Chondrocyte (in vitro differentiated cells): Measurements from ENCODE around the gene TP63. TPM values are rescaled to one million over a fixed set of nuclear protein-coding genes. Genes with fewer than 3 reads are reported as not detected.

Experiments
- DNase-seq: peaks from one replicate; pipeline ENCODE4 v3.0.0; 2021; ENCODE audit warnings: mixed read lengths, low spot score
- H3K27ac Mint-ChIP-seq: one replicate; pipeline ENCODE4 v1.8.0; 2021; ENCODE audit warnings: mild to moderate bottlenecking, moderate library complexity, mixed read lengths; ENCODE audit not compliant: unreplicated experiment
- H3K27me3 Mint-ChIP-seq: 2 replicates; pipeline ENCODE4 v1.8.0; 2021; ENCODE audit warnings: low read depth, mixed read lengths
- H3K36me3 Mint-ChIP-seq: 2 replicates; pipeline ENCODE4 v1.8.0; 2021; ENCODE audit warnings: low read depth, mixed read lengths
- H3K4me1 Mint-ChIP-seq: 2 replicates; pipeline ENCODE4 v1.8.0; 2021; ENCODE audit warnings: low read depth, mild to moderate bottlenecking, mixed read lengths
- H3K4me3 Mint-ChIP-seq: one replicate; pipeline ENCODE4 v1.8.0; 2021; ENCODE audit warnings: mild to moderate bottlenecking, moderate library complexity, mixed read lengths; ENCODE audit not compliant: unreplicated experiment
- H3K9me3 Mint-ChIP-seq: 2 replicates; pipeline ENCODE4 v1.8.0; 2021; ENCODE audit warnings: low read depth, mixed read lengths
- CTCF ChIP-seq: fragments of 200-600 bp; sonication (generic); IDR thresholded peaks from 2 replicates; pipeline ENCODE4 v1.5.0; 2021; ENCODE audit warnings: antibody characterized with exemption, mild to moderate bottlenecking, moderate library complexity
- long read RNA-seq: library from polyadenylated mRNA; stranded (forward); transcript quantifications from one replicate; pipeline ENCODE4 v2.0.0, GENCODE V29; 2021
- total RNA-seq: library from RNA; stranded (reverse); gene quantifications from 3 replicates; pipeline ENCODE4 v1.2.1, GENCODE V29; 2021

TP63 gene
- total RNA-seq, result 0.46 TPM in 1 of 3 replicates, not detected in the others
- long read RNA-seq, result 0 reads

DNA sequence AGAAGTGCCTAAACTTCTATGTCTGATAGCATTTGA is at the start of gene TP63:
Gene TP63, plus strand, starts transcription at position 17 of the 36 bp plus-strand sequence. CDS start 127 bp downstream, outside the sequence.
- no peaks in the 10 kb centered on the region for H3K9me3 Mint-ChIP-seq
- H3K4me1 Mint-ChIP-seq, result peaks cover 13% of the 10 kb centered on the region
- no peaks in the 10 kb centered on the region for H3K36me3 Mint-ChIP-seq
- TF ChIP-seq CTCF, result no peak
- H3K27me3 Mint-ChIP-seq, result peaks cover 4% of the 10 kb centered on the region
- H3K4me3 Mint-ChIP-seq, result no peak within 1 kb of the TSS
- no peak within 1 kb of the TSS for H3K27ac Mint-ChIP-seq
- DNase-seq, result no peak

DNA sequence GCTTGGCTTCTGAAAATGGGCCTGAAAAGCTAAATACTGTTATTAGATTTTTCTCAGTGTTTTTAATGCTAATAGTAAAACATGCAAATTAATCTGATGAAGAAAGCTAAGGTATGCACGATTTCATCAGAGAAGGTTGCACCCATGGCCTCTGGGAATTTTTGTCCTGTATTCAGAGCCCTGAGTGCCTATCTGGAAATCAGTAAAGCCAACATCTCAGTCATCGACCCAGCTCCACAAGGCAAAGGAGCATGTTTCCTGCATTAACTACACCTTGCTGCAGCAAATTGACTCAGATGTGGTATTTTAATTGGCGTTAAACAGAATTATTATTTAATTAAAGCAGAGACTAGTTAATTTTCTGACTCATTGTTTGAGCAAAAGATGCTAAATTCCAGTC is 49.0 kb upstream of the TP63 start:
- Mint-ChIP-seq H3K9me3 (peaks cover 3% of the 10 kb centered on the region), H3K4me3 (no peak overlapping the region), H3K4me1 (no peaks in the 10 kb centered on the region), H3K27me3 (peaks cover 2% of the 10 kb centered on the region), H3K36me3 (no peaks in the 10 kb centered on the region), H3K27ac (no peak overlapping the region)
- no peak for TF ChIP-seq CTCF
- DNase-seq, result no peak

DNA sequence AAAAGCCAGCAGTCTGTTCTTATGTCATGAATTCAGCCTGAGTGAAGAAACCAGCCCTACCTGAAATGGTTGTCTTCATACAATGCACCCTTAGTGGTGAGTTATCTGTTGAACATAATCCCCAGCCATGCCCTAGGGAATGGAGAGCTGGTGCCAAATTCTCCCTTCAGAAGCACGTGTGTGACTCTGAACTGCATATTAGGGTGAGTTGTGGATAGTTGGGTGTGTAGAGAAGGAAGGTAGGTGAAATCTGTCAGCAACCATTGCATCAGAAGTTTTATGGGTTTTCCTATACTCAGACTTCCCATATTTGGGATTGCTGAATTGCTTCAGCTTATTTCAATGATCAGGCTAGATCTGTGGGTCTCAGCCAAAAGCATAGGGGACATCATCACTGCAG is 46.5 kb upstream of the TP63 start:
- H3K27me3 Mint-ChIP-seq, result peaks cover 2% of the 10 kb centered on the region
- no peak for DNase-seq
- H3K36me3 Mint-ChIP-seq, result no peaks in the 10 kb centered on the region
- H3K4me3 Mint-ChIP-seq, result no peak overlapping the region
- H3K4me1 Mint-ChIP-seq, result peaks cover 16% of the 10 kb centered on the region
- TF ChIP-seq CTCF, result no peak
- H3K9me3 Mint-ChIP-seq, result no peaks in the 10 kb centered on the region
- no peak overlapping the region for H3K27ac Mint-ChIP-seq

DNA sequence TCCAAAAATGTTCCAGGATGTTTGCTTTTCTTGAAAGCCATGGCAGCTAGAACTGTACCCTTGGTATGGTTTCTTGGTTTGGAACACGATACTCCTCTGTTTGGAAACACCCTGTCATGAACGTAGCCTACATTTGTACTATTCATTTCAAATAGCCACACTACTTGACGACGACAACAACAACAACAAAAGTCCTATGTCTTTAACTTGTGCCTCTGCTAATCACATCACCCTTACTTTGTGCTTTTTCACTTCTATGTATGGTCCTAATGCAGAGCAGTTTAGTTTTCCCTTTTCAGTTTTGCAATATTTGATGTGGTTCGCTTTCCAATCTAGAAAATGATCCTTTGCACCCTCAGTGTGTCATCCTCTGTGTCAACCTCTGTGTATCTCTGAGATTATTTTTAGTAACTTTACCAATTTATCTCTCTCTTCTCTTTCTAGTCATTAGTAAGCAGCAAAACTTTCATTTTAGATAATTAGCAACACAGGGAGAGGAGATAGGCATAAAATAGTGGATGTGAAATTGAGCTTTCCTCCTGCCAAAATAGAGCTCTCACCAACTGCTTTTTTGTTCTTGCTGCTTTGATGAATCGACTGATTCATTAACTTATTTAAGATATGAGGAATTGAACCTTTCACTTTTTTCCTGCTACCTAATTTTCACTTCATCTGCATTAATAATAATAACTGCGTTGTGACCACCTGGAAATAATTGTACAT is 44.1 kb upstream of the TP63 start:
- H3K4me3 Mint-ChIP-seq, result no peak overlapping the region
- H3K27me3 Mint-ChIP-seq, result peaks cover 2% of the 10 kb centered on the region
- peaks cover 4% of the 10 kb centered on the region for H3K9me3 Mint-ChIP-seq
- no peak for DNase-seq
- TF ChIP-seq CTCF, result no peak
- peaks cover 5% of the 10 kb centered on the region for H3K36me3 Mint-ChIP-seq
- peaks cover 16% of the 10 kb centered on the region for H3K4me1 Mint-ChIP-seq
- H3K27ac Mint-ChIP-seq, result no peak overlapping the region

DNA sequence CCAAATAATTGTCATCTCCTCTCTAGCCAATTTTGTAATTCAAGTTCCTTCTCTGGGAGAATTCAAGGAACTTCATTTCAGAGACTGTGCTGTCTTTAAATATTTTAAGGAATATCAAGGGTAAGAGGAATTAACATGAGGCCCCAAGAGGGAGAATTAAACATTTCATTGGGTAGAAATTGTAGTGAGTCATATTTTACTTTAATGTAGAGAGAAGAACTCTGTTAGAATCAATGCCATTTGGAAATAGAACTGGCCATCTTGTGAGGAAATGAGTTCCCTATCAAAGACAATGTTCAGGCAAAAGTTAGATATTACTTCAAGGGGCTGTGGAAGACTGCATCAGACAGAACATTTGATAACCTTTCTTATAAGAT is 43.5 kb upstream of the TP63 start:
- peaks cover 5% of the 10 kb centered on the region for H3K36me3 Mint-ChIP-seq
- peaks cover 10% of the 10 kb centered on the region for H3K9me3 Mint-ChIP-seq
- H3K4me3 Mint-ChIP-seq, result no peak overlapping the region
- H3K4me1 Mint-ChIP-seq, result peaks cover 16% of the 10 kb centered on the region
- H3K27me3 Mint-ChIP-seq, result peaks cover 2% of the 10 kb centered on the region
- TF ChIP-seq CTCF, result no peak
- no peak for DNase-seq
- H3K27ac Mint-ChIP-seq, result no peak overlapping the region
